ENCODE data around the gene UBC.

The UBC gene

DNA sequence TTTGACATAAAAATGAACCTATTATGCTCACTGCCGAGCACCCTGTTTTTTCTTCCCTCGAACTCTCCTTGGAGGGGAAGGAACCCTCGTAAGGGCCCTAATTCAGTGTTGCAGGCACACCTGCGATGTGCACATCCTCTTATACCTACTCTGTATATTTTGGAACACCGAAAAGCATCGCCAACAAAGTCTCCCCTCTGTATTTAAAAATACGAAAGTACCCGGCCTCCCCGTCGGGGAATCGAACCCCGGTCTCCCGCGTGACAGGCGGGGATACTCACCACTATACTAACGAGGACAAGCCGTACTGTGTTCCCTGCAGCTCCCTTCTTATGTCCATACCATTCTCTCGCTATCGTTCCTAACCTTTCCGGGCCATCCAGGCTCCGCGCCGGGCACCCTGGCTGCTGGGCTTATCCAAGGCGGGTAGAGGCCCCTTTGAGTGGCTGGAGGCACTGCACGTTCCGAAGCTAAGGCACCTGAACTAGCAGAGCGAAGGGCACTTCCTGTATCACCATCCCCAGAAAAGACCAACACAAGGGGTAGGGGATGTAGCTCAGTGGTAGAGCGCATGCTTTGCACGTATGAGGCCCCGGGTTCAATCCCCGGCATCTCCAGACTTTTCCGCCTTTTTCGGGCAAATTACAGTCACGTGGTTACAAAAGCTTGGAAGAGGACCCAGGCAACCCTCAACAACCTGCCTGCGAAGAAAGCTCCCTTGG lies 25.1 kb upstream of the UBC start (continued):
- TF ChIP-seq ZBTB8A (tag by site-specific recombination; IDR thresholded peaks at IDR 0.05) (peak; percentile 100), TRIM28 (IDR thresholded peaks at IDR 0.05; ENCODE audit: borderline replicate concordance, low read length) (no peak), HIC1 (tag by site-specific recombination; IDR thresholded peaks at IDR 0.05) (0 out of 2 replicates have a peak, but pooled peaks have one; percentile 42), ZSCAN30 (tag by site-specific recombination; IDR thresholded peaks at IDR 0.05) (peak; percentile 81), ZNF658 (tag by site-specific recombination; IDR thresholded peaks at IDR 0.05) (no peak), REPIN1 (tag by site-specific recombination; IDR thresholded peaks at IDR 0.05; ENCODE audit: low read depth) (peak; percentile 79; the same call in 1 of the 2 replicates), ZNF132 (tag by site-specific recombination; IDR thresholded peaks at IDR 0.05; ENCODE audit: borderline replicate concordance) (no peak), ZNF174 (tag by site-specific recombination; IDR thresholded peaks at IDR 0.05) (no peak), PRDM1 (tag by site-specific recombination; IDR thresholded peaks at IDR 0.05) (no peak), ZNF521 (tag by site-specific recombination; IDR thresholded peaks at IDR 0.05) (no peak), ZNF112 (tag by site-specific recombination; IDR thresholded peaks at IDR 0.05) (no peak), ZBTB17 (tag by site-specific recombination; IDR thresholded peaks at IDR 0.05) (peak; percentile 94), ZNF335 (tag by site-specific recombination; conservative IDR thresholded peaks at IDR 0.05) (peak; percentile 94), ZNF140 (tag by site-specific recombination; IDR thresholded peaks at IDR 0.05) (no peak), ZNF350 (tag by site-specific recombination; IDR thresholded peaks at IDR 0.05) (no peak), MEIS1 (CRISPR knock-in tag; IDR thresholded peaks at IDR 0.05; ENCODE audit: borderline replicate concordance) (no peak), ZNF837 (tag by site-specific recombination; IDR thresholded peaks at IDR 0.05) (0 out of 2 replicates have a peak, but pooled peaks have one; percentile 9), ZNF155 (tag by site-specific recombination; IDR thresholded peaks at IDR 0.05) (no peak), ZNF560 (tag by site-specific recombination; IDR thresholded peaks at IDR 0.05; ENCODE audit: borderline replicate concordance) (no peak), TCF7L2 (IDR thresholded peaks at IDR 0.05; ENCODE audit: borderline replicate concordance, low read depth, low read length) (no peak), ZNF423 (tag by site-specific recombination; IDR thresholded peaks at IDR 0.05) (no peak)
- TF ChIP-seq, protein P1, sequence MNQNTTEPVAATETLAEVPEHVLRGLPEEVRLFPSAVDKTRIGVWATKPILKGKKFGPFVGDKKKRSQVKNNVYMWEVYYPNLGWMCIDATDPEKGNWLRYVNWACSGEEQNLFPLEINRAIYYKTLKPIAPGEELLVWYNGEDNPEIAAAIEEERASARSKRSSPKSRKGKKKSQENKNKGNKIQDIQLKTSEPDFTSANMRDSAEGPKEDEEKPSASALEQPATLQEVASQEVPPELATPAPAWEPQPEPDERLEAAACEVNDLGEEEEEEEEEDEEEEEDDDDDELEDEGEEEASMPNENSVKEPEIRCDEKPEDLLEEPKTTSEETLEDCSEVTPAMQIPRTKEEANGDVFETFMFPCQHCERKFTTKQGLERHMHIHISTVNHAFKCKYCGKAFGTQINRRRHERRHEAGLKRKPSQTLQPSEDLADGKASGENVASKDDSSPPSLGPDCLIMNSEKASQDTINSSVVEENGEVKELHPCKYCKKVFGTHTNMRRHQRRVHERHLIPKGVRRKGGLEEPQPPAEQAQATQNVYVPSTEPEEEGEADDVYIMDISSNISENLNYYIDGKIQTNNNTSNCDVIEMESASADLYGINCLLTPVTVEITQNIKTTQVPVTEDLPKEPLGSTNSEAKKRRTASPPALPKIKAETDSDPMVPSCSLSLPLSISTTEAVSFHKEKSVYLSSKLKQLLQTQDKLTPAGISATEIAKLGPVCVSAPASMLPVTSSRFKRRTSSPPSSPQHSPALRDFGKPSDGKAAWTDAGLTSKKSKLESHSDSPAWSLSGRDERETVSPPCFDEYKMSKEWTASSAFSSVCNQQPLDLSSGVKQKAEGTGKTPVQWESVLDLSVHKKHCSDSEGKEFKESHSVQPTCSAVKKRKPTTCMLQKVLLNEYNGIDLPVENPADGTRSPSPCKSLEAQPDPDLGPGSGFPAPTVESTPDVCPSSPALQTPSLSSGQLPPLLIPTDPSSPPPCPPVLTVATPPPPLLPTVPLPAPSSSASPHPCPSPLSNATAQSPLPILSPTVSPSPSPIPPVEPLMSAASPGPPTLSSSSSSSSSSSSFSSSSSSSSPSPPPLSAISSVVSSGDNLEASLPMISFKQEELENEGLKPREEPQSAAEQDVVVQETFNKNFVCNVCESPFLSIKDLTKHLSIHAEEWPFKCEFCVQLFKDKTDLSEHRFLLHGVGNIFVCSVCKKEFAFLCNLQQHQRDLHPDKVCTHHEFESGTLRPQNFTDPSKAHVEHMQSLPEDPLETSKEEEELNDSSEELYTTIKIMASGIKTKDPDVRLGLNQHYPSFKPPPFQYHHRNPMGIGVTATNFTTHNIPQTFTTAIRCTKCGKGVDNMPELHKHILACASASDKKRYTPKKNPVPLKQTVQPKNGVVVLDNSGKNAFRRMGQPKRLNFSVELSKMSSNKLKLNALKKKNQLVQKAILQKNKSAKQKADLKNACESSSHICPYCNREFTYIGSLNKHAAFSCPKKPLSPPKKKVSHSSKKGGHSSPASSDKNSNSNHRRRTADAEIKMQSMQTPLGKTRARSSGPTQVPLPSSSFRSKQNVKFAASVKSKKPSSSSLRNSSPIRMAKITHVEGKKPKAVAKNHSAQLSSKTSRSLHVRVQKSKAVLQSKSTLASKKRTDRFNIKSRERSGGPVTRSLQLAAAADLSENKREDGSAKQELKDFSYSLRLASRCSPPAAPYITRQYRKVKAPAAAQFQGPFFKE (tag by site-specific recombination; IDR thresholded peaks at IDR 0.05; ENCODE audit: borderline replicate concordance): no peak; the same call in 1 of the 2 replicates
- TF ChIP-seq, protein P2, sequence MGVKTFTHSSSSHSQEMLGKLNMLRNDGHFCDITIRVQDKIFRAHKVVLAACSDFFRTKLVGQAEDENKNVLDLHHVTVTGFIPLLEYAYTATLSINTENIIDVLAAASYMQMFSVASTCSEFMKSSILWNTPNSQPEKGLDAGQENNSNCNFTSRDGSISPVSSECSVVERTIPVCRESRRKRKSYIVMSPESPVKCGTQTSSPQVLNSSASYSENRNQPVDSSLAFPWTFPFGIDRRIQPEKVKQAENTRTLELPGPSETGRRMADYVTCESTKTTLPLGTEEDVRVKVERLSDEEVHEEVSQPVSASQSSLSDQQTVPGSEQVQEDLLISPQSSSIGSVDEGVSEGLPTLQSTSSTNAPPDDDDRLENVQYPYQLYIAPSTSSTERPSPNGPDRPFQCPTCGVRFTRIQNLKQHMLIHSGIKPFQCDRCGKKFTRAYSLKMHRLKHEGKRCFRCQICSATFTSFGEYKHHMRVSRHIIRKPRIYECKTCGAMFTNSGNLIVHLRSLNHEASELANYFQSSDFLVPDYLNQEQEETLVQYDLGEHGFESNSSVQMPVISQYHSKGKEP (tag by site-specific recombination; IDR thresholded peaks at IDR 0.05): peak; percentile 69; the same call in 1 of the 2 replicates
- TF ChIP-seq, protein P3, sequence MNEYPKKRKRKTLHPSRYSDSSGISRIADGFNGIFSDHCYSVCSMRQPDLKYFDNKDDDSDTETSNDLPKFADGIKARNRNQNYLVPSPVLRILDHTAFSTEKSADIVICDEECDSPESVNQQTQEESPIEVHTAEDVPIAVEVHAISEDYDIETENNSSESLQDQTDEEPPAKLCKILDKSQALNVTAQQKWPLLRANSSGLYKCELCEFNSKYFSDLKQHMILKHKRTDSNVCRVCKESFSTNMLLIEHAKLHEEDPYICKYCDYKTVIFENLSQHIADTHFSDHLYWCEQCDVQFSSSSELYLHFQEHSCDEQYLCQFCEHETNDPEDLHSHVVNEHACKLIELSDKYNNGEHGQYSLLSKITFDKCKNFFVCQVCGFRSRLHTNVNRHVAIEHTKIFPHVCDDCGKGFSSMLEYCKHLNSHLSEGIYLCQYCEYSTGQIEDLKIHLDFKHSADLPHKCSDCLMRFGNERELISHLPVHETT (tag by site-specific recombination; IDR thresholded peaks at IDR 0.05): peak; percentile 88

Data from HEK293 (cell line).